NCI-H2081 treated with DMSO at 0.1 percent for 48 hours (cell line): ENCODE results near the gene IGFLR1.

Experiments
- DNase-seq: peaks from one replicate; lab custom pipeline; 2025; lab: John Stamatoyannopoulos, UW

Gene IGFLR1

DNA sequence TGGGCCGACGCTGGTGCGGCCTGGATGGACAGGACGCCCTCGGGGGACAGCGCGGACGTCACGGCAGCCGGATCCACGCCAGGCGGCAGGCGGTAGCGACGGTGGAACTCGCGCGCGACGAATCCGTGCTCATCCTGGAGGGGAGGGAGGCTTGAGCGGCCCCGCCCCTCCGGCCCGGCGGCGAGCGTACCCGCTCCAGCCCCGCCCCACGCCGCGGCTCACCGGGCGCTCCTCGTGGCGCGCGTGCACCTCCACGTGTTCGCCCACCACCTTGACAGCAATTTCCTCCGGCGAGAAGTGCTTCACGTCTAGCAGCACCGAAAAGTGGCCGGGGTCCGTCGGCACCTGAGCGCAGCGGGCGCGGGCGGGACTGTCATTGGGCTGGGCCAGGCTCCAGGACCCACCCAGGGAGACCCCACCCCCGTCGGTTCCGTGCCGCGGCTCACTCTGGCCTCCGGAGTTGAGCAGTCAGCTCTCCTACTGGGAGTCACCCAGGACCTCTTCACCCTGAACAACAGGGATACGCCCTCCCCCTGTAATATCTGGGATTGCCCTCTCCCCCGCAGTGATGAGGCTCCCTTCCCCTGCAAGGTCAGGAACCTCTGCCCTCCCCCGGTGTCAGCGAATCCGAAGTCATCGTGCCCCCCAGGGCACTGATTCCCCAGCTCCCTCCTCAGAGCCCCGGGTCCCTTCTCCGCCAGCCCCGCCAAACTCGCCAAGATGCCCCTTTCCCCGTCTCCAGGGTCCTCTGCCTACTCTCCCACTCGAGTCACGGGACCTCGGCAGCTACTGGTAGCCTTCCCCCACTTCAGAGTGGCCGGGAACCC lies 13.5 kb upstream of the IGFLR1 start:
- DNase-seq: no peak

DNA sequence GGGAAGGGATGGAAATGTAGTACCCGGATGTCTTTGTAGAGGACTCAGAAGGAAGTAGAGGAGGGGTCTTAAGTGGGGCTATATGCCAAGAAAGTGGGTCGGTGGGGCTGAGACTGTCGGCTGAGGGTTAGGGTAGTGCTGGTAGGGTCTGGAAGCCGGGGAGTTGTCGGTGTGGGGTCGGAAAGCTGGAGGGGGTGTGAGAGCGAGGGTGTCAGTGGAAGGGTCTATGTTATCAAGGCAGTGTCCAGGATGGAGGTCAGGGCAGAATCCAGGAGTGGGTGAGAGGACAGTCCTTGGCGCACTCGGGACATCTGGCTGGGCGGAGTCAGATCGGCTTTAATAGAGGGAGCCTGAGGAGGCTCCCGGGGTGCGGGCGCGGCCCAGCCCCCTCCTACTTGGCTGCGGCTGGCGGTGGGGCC lies 12.9 kb upstream of the IGFLR1 start:
- no peak for DNase-seq

- no peak for DNase-seq
Measured at GRCh38 chr19:35754370-35755130, 12.3 kb upstream of the IGFLR1 start.

- DNase-seq: no peak
Measured at GRCh38 chr19:35753634-35754369, 11.6 kb upstream of the IGFLR1 start.

DNA sequence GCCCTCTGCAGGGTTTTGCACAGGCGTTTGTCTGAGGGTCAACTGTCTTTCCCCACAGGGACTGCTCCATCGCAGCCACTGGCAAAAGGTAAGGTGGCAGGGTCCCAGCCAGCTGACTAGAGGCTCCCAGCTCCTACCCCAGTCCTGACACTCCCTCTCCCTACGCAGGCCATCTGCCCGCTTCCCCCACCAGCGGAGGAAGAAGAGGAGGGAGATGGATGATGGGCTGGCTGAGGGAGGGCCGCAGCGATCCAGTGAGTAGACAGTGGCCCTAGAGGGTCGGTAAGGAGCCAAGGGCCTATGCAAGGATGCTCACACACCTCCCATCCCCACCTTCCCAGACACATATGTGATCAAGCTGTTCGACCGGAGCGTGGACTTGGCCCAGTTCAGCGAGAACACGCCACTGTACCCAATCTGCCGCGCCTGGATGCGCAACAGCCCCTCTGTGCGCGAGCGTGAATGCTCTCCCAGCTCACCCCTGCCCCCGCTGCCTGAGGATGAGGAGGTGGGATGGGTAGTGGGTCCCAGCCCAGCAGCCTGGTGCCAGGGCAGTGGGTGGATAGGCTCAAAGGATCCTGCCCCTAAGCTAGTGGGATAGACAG lies 10.6 kb upstream of the IGFLR1 start:
- no peak for DNase-seq

DNA sequence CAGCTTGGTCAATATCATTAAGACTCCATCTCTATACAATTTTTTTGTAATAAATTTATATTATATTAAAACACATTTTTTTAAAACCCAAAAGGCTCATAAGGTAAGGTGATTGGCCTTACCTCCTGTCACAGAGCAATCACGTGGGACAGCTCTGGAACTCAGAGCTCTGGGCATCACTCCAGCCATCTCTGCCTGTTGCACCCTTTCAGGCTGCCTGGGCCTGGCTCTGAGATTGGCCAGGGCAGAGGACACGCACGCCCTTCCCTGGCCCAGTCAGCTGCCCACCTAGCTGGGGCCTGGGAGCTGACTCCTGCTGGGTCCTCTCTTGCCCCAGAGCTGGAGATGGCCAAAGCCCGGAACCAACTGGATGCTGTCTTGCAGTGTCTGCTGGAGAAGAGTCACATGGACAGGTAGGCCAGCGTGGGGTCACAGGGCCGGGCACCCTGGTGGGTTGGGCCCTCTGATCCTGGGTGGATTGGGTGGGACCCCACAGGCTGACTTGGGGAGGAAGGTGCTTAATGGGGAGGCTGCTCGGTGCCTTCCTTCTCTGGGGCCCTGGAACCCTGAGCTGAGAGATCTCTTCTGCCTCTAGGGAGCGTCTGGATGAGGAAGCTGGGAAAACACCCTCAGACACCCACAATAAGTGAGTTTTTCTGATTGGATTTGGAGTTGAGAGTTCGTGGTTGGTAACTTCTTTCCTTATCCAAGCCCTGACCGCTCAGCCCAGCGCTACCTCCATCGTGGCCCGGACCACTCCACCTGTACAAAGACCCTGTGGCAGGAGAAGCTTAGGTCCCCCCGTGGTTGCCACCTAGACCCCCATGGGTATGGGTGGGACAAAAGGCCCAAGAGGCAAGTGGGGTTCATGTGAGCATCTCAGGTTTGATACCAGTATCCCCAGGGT lies 9.8 kb upstream of the IGFLR1 start:
- no peak for DNase-seq

- DNase-seq: no peak
Measured at GRCh38 chr19:35750167-35750566, 7.9 kb upstream of the IGFLR1 start.

- DNase-seq: peak; percentile 93
Measured at GRCh38 chr19:35748106-35749020, 6.1 kb upstream of the IGFLR1 start, which contains the start of gene LIN37. TSS of gene LIN37 (plus strand) at chr19:35748576. CDS start at chr19:35748725, 149 bp downstream.

DNA sequence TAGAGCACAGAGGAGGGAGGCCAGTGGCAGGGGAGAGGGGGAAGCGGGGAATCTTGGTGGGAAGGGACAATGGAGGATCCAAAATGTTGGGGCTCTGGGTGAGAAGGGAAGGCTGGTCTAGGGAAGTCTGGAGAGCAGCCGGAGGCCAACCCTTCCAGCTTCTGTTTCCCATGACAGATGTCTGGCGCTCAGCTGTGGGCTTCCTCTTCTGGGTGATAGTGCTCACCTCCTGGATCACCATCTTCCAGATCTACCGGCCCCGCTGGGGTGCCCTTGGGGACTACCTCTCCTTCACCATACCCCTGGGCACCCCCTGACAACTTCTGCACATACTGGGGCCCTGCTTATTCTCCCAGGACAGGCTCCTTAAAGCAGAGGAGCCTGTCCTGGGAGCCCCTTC lies 4.3 kb upstream of the IGFLR1 start:
- no peak for DNase-seq

- DNase-seq: no peak
Measured at GRCh38 chr19:35746087-35746462, 3.8 kb upstream of the IGFLR1 start.

DNA sequence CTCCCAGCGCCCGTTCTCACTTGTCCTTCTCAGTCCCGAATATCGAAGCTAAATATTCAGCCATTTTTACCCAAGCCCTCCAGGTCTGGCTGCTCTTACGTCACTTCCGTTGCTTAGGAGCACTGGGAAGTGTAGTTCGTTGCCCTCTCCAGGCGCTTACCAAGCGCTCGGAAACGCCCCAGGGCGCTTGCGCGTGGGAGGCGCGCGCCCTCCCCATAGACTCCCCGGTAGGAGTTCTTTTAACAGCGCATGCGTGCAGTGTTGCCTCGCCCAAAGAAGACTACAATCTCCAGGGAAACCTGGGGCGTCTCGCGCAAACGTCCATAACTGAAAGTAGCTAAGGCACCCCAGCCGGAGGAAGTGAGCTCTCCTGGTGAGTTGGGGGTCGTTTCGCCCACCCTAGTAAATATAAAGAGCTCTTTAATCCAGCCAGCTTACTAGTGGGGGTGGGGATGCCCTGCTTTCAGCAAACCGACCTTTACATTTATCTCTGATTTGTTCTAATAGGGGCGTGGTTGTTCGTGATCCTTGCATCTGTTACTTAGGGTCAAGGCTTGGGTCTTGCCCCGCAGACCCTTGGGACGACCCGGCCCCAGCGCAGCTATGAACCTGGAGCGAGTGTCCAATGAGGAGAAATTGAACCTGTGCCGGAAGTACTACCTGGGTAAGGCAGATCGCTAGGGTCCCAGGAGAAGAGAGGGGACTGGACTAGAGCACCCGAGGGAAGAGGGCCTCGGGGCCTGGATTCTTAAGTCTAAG lies 3.3 kb upstream of the IGFLR1 start, which contains the start of the genes PSENEN and U2AF1L4:
PSENEN (plus strand) TSS at position 324 of the 759 bp plus-strand sequence; CDS start at position 604, 280 bp downstream.
U2AF1L4 (minus strand) TSS at position 91 of the 759 bp plus-strand sequence; CDS start at position 64, 27 bp downstream.
- DNase-seq: peak; percentile 90

DNA sequence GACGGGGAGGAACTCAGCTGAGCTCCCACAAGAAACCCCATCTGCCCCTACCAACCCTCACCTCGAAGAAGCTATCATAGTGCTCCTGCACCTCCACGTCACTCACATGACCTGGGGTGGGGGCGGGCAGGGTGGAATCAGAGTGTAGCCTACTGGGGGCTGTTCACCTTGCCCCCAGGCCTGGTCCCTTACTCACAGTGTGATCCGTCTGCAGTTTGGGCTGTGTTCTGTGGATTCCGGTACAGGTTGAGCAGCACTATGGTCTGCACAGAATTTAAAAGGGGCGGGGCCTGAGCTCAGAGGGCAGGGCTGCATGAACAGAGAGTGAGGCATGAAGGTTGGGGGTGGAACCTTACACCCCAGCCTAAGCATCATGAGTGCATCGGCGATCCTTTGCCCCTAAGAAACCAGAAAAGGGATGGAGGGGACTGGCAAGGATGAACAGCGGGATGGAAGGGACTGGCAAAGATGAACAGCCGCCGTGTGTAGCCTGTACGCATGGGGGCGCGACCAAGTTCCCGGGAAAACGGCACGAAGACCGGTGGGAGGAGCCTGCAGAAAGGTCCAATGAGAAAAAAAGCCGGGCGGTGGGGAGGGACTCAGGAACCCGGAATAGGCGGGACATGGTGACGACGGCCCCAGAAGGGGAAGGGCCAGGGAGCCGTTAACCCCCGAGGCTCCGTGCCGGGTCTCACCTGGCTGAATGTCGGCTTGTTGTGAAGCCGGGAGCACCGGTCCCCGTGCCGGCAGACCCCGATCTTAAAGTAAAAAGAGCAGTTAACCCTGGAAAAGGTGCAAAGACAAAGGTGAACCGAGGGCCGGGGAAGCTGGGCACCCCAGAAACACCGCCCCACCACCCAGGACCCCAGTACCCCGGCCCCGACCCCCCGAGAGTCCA lies 2.4 kb upstream of the IGFLR1 start:
- DNase-seq: peak; percentile 68

GRCh38 chr19:35743640-35744429 lies 1.6 kb upstream of the IGFLR1 start:
- DNase-seq: no peak

GRCh38 chr19:35741203-35741515 lies 1.1 kb downstream of the IGFLR1 start:
- DNase-seq: no peak

- DNase-seq: peak; percentile 89
Measured at GRCh38 chr19:35740423-35741202, 1.6 kb downstream of the IGFLR1 start.

GRCh38 chr19:35740108-35740422 lies 2.2 kb downstream of the IGFLR1 start:
- no peak for DNase-seq
